HFFc6 (cell line): ENCODE data around the gene MEF2A. TPM values are rescaled to one million over a fixed set of nuclear protein-coding genes. Genes with fewer than 3 reads are reported as not detected.

Experiments
- DNase-seq: peaks from one replicate; pipeline ENCODE4 v3.0.0-alpha.2; 2018
- H3K27ac Mint-ChIP-seq: 2 replicates; pipeline ENCODE4 v1.8.0; 2020; ENCODE audit warnings: mild to moderate bottlenecking, mixed read lengths
- H3K27me3 Mint-ChIP-seq: 2 replicates; pipeline ENCODE4 v1.8.0; 2021; ENCODE audit warnings: mild to moderate bottlenecking, moderate library complexity, mixed read lengths; ENCODE audit not compliant: insufficient read depth
- H3K36me3 Mint-ChIP-seq: 2 replicates; pipeline ENCODE4 v1.8.0; 2021; ENCODE audit warnings: low read depth, mixed read lengths
- H3K4me1 Mint-ChIP-seq: 2 replicates; pipeline ENCODE4 v1.8.0; 2020; ENCODE audit warnings: low read depth, mixed read lengths
- H3K4me3 Mint-ChIP-seq: 2 replicates; pipeline ENCODE4 v1.8.0; 2020; ENCODE audit warnings: mild to moderate bottlenecking, moderate library complexity, mixed read lengths
- H3K9me3 Mint-ChIP-seq: 2 replicates; pipeline ENCODE4 v1.8.0; 2020; ENCODE audit warnings: mild to moderate bottlenecking, mixed read lengths
- total RNA-seq, 6 experiments: library from RNA; stranded (reverse); fragmentation: NEBNext Ultra II Directional; extraction: Animal tissue kit (Norgen Biotek cat#: 25700); gene quantifications; 2 replicates in 1 of 6; 3 replicates in 5 of 6; pipeline ENCODE4 v1.2.3, GENCODE V29; 2021
- TF ChIP-seq, protein P1 (sequence below): fragments of 200-600 bp; sonication (generic); IDR thresholded peaks from 2 replicates; pipeline ENCODE4 v1.5.0; 2021; ENCODE audit warnings: antibody characterized with exemption, mild to moderate bottlenecking

The MEF2A gene
- total RNA-seq, 6 experiments from 2014 or later, result 22.8 to 25.8 (median 24.0) TPM

DNA sequence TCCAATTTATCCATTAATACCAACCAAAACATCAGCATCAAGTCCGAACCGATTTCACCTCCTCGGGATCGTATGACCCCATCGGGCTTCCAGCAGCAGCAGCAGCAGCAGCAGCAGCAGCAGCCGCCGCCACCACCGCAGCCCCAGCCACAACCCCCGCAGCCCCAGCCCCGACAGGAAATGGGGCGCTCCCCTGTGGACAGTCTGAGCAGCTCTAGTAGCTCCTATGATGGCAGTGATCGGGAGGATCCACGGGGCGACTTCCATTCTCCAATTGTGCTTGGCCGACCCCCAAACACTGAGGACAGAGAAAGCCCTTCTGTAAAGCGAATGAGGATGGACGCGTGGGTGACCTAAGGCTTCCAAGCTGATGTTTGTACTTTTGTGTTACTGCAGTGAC lies 146.6 kb downstream of the MEF2A start:
- TF ChIP-seq, protein P1, sequence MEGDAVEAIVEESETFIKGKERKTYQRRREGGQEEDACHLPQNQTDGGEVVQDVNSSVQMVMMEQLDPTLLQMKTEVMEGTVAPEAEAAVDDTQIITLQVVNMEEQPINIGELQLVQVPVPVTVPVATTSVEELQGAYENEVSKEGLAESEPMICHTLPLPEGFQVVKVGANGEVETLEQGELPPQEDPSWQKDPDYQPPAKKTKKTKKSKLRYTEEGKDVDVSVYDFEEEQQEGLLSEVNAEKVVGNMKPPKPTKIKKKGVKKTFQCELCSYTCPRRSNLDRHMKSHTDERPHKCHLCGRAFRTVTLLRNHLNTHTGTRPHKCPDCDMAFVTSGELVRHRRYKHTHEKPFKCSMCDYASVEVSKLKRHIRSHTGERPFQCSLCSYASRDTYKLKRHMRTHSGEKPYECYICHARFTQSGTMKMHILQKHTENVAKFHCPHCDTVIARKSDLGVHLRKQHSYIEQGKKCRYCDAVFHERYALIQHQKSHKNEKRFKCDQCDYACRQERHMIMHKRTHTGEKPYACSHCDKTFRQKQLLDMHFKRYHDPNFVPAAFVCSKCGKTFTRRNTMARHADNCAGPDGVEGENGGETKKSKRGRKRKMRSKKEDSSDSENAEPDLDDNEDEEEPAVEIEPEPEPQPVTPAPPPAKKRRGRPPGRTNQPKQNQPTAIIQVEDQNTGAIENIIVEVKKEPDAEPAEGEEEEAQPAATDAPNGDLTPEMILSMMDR, result no peak
- Mint-ChIP-seq H3K4me1 (peaks cover 25% of the 10 kb centered on the region), H3K27ac (no peak overlapping the region), H3K9me3 (no peaks in the 10 kb centered on the region), H3K27me3 (no peaks in the 10 kb centered on the region; the same call in none of the 2 replicates), H3K4me3 (no peak overlapping the region), H3K36me3 (0 out of 2 replicates have a peak, but pooled peaks cover 13% of the 10 kb centered on the region)
- DNase-seq, result no peak

DNA sequence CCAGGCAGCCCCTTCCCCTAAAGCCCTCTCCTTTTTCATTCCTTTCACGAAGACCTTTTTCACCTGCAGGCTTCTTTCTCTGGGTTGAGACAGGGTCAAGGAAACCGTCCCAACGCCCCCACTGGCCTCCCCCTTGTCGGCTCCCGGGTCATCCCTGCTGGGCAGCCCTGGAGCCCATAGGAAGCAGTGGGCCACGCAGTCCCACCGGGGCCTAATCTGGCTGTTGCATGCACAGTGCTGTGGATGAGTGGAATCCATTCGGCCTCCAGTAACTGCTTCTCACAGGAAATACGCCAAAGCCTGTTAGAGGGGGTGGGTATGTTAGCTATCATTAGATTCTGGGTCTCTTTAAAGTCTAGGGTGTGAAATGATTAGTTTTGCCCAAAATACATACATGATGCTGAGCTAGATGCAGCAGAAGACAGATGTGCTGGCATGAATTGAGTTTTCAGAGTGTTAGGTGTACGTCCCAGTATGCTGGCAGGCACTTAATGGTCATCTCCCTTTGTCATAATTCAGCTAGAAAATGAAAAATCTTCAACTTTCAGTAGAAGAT lies 150.8 kb downstream of the MEF2A start:
- no peak for DNase-seq
- H3K36me3 Mint-ChIP-seq, result peaks cover 12% of the 10 kb centered on the region; the same call in 1 of the 2 replicates
- no peak overlapping the region for H3K27ac Mint-ChIP-seq
- TF ChIP-seq, protein P1, result no peak
- H3K4me3 Mint-ChIP-seq, result no peak overlapping the region
- H3K27me3 Mint-ChIP-seq, result no peaks in the 10 kb centered on the region; the same call in none of the 2 replicates
- H3K9me3 Mint-ChIP-seq, result no peaks in the 10 kb centered on the region
- H3K4me1 Mint-ChIP-seq, result peaks cover 11% of the 10 kb centered on the region

DNA sequence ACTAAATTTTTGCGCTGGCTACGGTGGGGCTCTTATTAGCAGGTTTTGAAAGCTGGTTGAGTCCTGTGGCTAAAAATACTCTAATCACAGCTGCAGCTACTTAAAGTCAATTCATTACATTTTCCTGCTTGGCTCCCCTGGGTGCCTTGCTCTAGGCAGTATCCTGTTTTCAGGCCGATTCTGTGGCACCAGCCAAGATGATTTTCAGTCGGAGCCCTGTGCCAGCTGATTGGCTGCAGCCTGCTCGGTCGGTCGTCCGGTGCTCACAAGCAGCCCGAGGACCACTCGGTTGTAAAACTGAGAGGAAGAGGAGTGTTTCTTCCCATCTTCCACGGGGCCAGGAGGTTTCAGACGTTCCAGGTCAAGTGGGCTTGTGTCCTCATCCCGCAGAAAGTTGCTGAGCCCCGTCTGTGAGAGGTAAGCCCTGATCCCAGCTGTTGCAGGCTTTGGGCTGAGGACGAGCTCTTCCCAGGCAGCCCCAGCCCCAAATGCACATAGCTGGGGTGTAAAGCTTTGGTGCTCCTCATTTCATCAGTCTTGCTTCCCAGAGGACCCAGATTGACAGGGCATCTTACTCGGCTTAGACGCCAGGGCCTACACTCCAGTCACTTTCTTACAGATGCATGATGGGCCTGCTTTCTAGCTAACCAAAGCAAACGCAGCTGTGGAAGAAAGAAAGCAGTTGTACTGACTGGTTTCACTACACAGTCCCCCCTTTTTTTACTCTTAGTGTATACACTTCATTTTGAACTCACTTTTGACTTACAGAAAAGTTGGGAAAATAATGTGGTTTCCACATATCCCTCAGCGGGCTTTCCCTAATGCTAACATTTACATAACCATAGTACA lies 151.6 kb downstream of the MEF2A start:
- Mint-ChIP-seq H3K4me3 (no peak overlapping the region), H3K9me3 (no peaks in the 10 kb centered on the region), H3K27me3 (no peaks in the 10 kb centered on the region; the same call in none of the 2 replicates), H3K36me3 (peaks cover 12% of the 10 kb centered on the region; the same call in 1 of the 2 replicates), H3K27ac (no peak overlapping the region), H3K4me1 (peaks cover 11% of the 10 kb centered on the region)
- no peak for DNase-seq
- TF ChIP-seq, protein P1, result no peak

DNA sequence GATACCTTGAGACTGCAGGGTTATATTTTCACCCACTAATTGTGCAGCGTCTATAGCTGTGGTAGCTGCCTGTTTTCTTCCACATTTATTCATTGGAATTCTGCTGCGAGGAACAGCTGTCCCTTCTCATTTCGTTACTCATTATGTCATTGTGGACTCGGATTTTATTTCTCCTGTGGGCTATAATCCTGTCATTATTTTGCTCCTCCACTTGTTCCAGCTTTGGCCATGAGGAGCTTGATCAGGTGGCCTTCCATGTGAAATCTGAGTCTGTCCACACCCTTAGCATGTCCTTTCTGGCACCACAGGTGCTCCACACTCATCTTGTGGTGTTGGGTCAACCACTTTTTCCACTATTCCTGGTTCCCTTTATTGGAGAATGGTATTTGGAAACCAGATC lies 152.6 kb downstream of the MEF2A start:
- no peaks in the 10 kb centered on the region for H3K9me3 Mint-ChIP-seq
- no peak overlapping the region for H3K4me3 Mint-ChIP-seq
- H3K27me3 Mint-ChIP-seq, result no peaks in the 10 kb centered on the region; the same call in none of the 2 replicates
- DNase-seq, result no peak
- no peak overlapping the region for H3K27ac Mint-ChIP-seq
- TF ChIP-seq, protein P1, result no peak
- peaks cover 11% of the 10 kb centered on the region for H3K4me1 Mint-ChIP-seq
- H3K36me3 Mint-ChIP-seq, result peaks cover 12% of the 10 kb centered on the region; the same call in 1 of the 2 replicates

DNA sequence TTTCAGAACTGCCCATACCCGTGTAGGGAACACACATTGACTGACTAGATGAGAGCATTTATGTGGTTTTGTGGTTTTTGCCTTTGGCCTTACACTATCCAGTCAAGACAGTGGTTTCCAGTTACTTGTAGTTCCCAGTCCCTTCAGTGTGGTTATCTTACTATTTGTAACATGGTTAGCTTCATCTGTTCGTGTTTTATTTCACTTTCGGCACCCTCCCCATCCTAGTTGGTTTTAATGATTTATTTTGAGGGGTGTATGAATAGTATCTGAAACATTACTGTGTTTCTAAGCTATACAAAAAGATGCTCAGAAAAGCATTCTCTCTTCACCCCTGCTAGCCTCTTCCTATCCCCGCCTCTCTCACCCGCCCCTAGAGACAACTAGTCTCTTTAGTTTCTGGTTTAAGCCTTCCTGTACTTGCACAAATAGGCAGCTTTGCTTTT lies 153.3 kb downstream of the MEF2A start:
- Mint-ChIP-seq H3K27ac (no peak overlapping the region), H3K4me3 (no peak overlapping the region), H3K36me3 (peaks cover 12% of the 10 kb centered on the region; the same call in 1 of the 2 replicates), H3K4me1 (peaks cover 11% of the 10 kb centered on the region), H3K9me3 (no peaks in the 10 kb centered on the region), H3K27me3 (no peaks in the 10 kb centered on the region; the same call in none of the 2 replicates)
- TF ChIP-seq, protein P1, result no peak
- DNase-seq, result peak; percentile 63
